ENCODE results near the gene TMEM202. TPM values are rescaled to one million over a fixed set of nuclear protein-coding genes. Genes with fewer than 3 reads are reported as not detected.
"Not testable (repeated sequence)": the region's sequence is repeated elsewhere in the genome, so short reads cannot be mapped to it uniquely, and the experiment has no call there.

TMEM202 gene
- total and polyA plus RNA-seq, 7 donors = not detected

DNA sequence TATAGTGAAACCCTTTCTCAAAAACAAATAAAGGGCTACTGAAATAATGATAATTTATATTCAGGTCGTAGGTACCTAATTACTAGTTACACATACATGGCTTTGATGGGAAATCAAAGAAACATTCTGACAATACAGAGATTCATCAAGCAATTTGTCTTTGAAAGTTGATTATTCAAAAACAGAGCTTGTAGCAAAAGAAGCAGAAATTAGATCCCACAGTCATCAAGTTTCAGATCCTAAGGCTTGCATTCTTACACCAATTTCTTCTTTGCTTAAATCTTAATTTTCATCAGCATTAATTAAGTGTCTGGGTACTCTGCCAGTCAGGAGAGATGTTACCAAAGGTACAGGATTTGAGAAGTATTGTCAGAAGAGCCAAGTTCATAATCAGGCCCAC, 20.8 kb upstream of the TMEM202 start:
- H3K27me3 ChIP-seq = no peaks in the 10 kb centered on the region
- peaks cover 0 to 33% (median 24%) of the 10 kb centered on the region in 4 donors for H3K4me1 ChIP-seq
- H3K4me3 ChIP-seq = no peak overlapping the region
- H3K27ac ChIP-seq = peak overlapping the region in 3 of 4 donors; percentile 83 to 86 (median 85)
- 65 to 86% methylated on average over 1 of the region's 1 CpG for WGBS, 2 donors
- no peak for TF ChIP-seq EP300 (IDR thresholded peaks at IDR 0.05)
- no peak for TF ChIP-seq POLR2A (IDR thresholded peaks at IDR 0.05)
- TF ChIP-seq, protein P1, sequence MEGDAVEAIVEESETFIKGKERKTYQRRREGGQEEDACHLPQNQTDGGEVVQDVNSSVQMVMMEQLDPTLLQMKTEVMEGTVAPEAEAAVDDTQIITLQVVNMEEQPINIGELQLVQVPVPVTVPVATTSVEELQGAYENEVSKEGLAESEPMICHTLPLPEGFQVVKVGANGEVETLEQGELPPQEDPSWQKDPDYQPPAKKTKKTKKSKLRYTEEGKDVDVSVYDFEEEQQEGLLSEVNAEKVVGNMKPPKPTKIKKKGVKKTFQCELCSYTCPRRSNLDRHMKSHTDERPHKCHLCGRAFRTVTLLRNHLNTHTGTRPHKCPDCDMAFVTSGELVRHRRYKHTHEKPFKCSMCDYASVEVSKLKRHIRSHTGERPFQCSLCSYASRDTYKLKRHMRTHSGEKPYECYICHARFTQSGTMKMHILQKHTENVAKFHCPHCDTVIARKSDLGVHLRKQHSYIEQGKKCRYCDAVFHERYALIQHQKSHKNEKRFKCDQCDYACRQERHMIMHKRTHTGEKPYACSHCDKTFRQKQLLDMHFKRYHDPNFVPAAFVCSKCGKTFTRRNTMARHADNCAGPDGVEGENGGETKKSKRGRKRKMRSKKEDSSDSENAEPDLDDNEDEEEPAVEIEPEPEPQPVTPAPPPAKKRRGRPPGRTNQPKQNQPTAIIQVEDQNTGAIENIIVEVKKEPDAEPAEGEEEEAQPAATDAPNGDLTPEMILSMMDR (IDR thresholded peaks at IDR 0.05) = no peak
- no peak for TF ChIP-seq POLR2AphosphoS5 (IDR thresholded peaks at IDR 0.05)
- no peaks in the 10 kb centered on the region for H3K36me3 ChIP-seq
- intact Hi-C loops (cut with DNase I) = loop anchor here (2.0 to 10.0 kb wide), 4 partner anchors 95 to 675 kb away; partner anchors contain the start of genes ARIH1, BBS4, HIGD2B and NEO1
- H3K9me3 ChIP-seq = no peaks in the 10 kb centered on the region
- no peak for DNase-seq

DNA sequence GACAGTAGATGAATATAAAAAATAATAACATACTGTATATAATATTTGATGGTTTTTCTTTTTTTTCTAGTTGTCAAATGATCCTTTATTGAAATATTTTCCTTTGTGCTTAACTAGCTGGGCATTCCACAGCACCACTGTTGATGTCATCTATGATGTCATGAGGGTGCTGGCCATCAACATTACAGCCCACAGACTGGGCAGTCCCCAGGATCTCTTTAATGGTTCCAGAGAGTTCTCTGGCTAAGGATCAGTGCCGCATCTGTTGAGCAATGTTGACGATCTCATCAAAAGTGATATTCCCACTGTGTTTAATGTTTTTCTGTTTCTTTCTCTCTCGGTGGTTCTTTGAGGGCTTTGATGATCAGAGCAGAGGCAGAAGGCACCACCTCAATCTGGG, 19.0 kb upstream of the TMEM202 start:
- H3K4me1 ChIP-seq = peaks cover 0 to 24% (median 19%) of the 10 kb centered on the region in 4 donors
- H3K9me3 ChIP-seq, DNase-seq, H3K27me3 ChIP-seq, H3K36me3 ChIP-seq, H3K4me3 ChIP-seq, H3K27ac ChIP-seq: not testable (repeated sequence)
- WGBS, 2 donors = 90 to 91% methylated on average over 3 of the region's 3 CpGs
- intact Hi-C loops (cut with DNase I) = loop anchor here (5.0 to 10.0 kb wide), 3 partner anchors 93 to 673 kb away; partner anchors contain the start of genes ARIH1, BBS4, HIGD2B and NEO1

DNA sequence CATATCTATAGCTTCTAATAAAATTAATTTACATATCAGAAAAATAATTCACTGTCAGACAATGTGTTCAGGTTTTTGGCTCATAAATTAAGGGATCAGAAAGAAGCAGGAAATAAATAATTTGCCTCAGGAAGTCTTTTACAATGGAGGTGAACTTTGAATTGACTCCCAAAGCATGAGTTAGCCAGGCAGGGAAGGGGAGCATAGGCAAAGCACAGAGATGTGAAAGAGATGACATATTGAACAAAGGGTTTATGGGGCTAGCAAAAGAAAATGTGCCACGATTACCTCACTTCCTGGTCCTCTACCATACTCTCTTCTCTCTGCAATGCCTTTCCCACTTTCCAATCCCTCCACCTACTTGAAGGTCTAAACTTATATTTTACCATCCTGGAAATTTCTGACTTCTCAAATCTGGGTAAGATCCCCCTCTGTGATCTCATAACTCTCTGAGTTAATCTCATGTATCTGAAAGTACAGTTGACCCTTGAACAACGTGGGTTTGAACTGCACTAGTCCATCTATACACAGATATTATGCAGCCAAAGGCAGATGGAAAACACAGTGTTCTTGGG, 18.2 kb upstream of the TMEM202 start:
- 44 to 56% methylated on average over 2 of the region's 2 CpGs for WGBS, 2 donors
- intact Hi-C loops (cut with DNase I) = loop anchor here (5.0 to 10.0 kb wide), 3 partner anchors 92 to 672 kb away; partner anchors contain the start of genes ARIH1, BBS4, HIGD2B and NEO1
- no peak overlapping the region for H3K27ac ChIP-seq
- H3K4me1 ChIP-seq = peaks cover 0 to 15% (median 11%) of the 10 kb centered on the region in 4 donors
- DNase-seq = no peak
- H3K9me3 ChIP-seq = peaks cover 0 to 3% (median 0%) of the 10 kb centered on the region in 4 donors
- no peak overlapping the region for H3K4me3 ChIP-seq
- no peaks in the 10 kb centered on the region for H3K36me3 ChIP-seq
- no peak for TF ChIP-seq POLR2AphosphoS5 (IDR thresholded peaks at IDR 0.05)
- TF ChIP-seq EP300 (IDR thresholded peaks at IDR 0.05) = no peak
- TF ChIP-seq POLR2A (IDR thresholded peaks at IDR 0.05) = no peak
- TF ChIP-seq, protein P1 (IDR thresholded peaks at IDR 0.05) = no peak
- H3K27me3 ChIP-seq = peaks cover 0 to 15% (median 0%) of the 10 kb centered on the region in 3 donors

DNA sequence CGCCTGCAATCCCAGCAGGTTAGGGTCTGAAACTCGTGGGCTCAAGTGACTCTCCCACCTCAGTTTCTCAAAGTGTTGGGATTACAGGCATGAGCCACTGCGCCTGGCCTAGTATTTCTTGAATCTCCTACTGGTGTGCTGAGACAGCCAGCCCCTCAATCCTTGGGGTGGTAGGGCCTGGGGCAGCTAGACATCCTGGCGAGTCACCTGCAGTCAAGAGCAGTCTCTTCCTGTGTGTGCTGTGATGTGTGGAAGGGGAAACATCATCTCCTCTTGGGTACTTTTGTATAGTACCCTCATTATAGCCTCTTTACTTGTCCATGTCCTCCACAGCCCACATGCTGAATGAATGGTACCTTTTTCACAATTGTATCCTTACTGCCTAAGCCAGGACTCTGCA, 17.4 kb upstream of the TMEM202 start:
- Histone ChIP-seq H3K9me3 (peaks cover 0 to 3% (median 0%) of the 10 kb centered on the region in 4 donors), H3K4me3 (no peak overlapping the region), H3K4me1 (peaks cover 0 to 8% (median 7%) of the 10 kb centered on the region in 4 donors), H3K27ac (no peak overlapping the region), H3K27me3 (peaks cover 0 to 15% (median 0%) of the 10 kb centered on the region in 3 donors), H3K36me3 (no peaks in the 10 kb centered on the region)
- no peak for TF ChIP-seq POLR2AphosphoS5 (IDR thresholded peaks at IDR 0.05)
- no peak for TF ChIP-seq EP300 (IDR thresholded peaks at IDR 0.05)
- TF ChIP-seq, protein P1 (IDR thresholded peaks at IDR 0.05) = no peak
- TF ChIP-seq POLR2A (IDR thresholded peaks at IDR 0.05) = no peak
- intact Hi-C loops (cut with DNase I) = no loop called here
- WGBS, 2 donors = 74 to 78% methylated on average over 4 of the region's 4 CpGs
- DNase-seq = no peak

DNA sequence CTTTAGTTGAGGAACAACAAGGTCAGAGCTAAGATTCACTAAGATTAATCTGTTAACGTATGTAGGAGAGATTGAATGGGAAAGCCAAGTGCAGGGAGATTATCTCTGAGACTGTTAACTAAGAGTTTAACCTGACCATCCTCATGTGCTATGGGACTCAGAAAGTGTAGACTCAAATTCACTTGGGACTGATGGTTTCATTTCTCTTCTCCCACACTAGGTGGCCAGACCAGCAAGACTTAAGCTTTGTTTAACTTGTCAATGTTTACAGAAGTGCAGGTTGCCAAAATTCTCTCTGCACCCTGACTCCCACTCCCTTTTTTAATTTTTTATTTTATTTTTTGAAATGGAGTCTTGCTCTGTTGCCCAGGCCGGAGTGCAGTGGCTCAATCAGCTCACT, 16.0 kb upstream of the TMEM202 start:
- DNase-seq = no peak
- peaks cover 0 to 3% (median 0%) of the 10 kb centered on the region in 4 donors for H3K9me3 ChIP-seq
- intact Hi-C loops (cut with DNase I) = no loop called here
- no peak for TF ChIP-seq POLR2AphosphoS5 (IDR thresholded peaks at IDR 0.05)
- TF ChIP-seq EP300 (IDR thresholded peaks at IDR 0.05) = no peak
- TF ChIP-seq, protein P1 (IDR thresholded peaks at IDR 0.05) = no peak
- TF ChIP-seq POLR2A (IDR thresholded peaks at IDR 0.05) = no peak
- no peak overlapping the region for H3K4me3 ChIP-seq
- no peak overlapping the region for H3K27ac ChIP-seq
- H3K27me3 ChIP-seq = peaks cover 0 to 15% (median 0%) of the 10 kb centered on the region in 3 donors
- 79 to 83% methylated on average over 2 of the region's 2 CpGs for WGBS, 2 donors
- no peaks in the 10 kb centered on the region for H3K4me1 ChIP-seq
- no peaks in the 10 kb centered on the region for H3K36me3 ChIP-seq

Data from sigmoid colon (tissue), 7 donors.